Measurements from ENCODE around the gene B3GAT2. TPM values are rescaled to one million over a fixed set of nuclear protein-coding genes. Genes with fewer than 3 reads are reported as not detected.

Gene B3GAT2
- total and polyA plus RNA-seq, 8 donors, result 0.03 to 0.12 (median 0.05) TPM; not detected in 4

DNA sequence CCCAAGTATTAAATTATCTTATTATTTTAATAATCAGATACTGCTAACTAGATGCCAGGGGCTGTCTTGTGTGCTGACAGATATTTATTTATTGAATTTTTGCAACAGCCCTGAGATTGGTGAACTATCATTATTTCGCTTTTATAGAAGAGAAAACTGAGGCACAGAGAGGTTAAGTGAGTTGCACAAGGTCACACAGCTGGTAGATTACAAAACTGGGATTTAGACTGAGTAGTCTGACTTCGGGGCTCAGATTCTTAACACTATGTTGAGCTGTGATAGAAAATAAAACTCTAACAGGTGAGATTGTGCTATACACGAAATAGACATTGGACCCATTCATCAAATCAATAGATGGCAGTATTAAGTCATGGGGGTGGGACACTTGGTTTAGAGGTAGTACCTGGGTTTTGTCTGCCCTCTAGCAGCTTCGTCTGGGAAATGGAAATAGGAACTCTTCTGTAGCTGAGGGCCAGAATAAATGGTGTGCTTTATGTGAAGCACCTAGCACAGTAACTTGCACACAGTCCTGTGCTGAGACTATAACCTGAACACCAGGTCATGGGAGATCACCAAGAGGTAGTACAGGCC is 113.4 kb downstream of the B3GAT2 start:
- H3K4me3 ChIP-seq, result no peak overlapping the region
- no peaks in the 10 kb centered on the region for H3K36me3 ChIP-seq
- DNase-seq (no peak), FAIRE-seq (no peak), ATAC-seq (no peak)
- no peaks in the 10 kb centered on the region for H3K27me3 ChIP-seq
- WGBS, 2 donors, result 87 to 89% methylated on average over 4 of the region's 4 CpGs
- TF ChIP-seq CTCF (IDR thresholded peaks at IDR 0.05), result no peak
- intact Hi-C loops (cut with DNase I), result no loop called here
- H3K9me3 ChIP-seq, result no peaks in the 10 kb centered on the region
- no peaks in the 10 kb centered on the region for H3K4me1 ChIP-seq
- H3K27ac ChIP-seq, result no peak overlapping the region

DNA sequence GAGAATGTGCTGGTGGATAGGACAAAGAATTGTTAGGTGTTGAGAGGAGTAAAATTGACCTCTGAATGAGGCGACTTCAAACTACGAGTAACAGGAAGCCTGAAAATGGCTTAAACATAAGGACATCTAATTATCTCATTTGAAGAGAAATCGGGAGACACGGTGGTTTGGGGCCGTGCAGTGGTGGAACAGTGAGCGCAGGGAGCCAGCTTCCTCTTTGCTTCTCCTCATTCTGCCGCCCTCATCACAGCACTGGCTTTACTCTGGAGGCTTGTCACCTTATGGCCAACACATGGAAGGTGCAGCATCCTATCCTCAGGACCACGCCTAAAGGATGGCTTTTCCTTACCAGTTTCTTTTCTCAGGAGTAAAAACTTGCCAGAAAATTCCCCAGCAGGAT is 114.3 kb downstream of the B3GAT2 start:
- Histone ChIP-seq H3K27me3 (no peaks in the 10 kb centered on the region), H3K36me3 (no peaks in the 10 kb centered on the region), H3K4me1 (no peaks in the 10 kb centered on the region), H3K4me3 (no peak overlapping the region), H3K9me3 (no peaks in the 10 kb centered on the region), H3K27ac (no peak overlapping the region)
- intact Hi-C loops (cut with DNase I), result no loop called here
- no peak for FAIRE-seq
- 94 to 96% methylated on average over 8 of the region's 8 CpGs for WGBS, 2 donors
- DNase-seq, result no peak
- ATAC-seq, result no peak
- no peak for TF ChIP-seq CTCF (IDR thresholded peaks at IDR 0.05)

DNA sequence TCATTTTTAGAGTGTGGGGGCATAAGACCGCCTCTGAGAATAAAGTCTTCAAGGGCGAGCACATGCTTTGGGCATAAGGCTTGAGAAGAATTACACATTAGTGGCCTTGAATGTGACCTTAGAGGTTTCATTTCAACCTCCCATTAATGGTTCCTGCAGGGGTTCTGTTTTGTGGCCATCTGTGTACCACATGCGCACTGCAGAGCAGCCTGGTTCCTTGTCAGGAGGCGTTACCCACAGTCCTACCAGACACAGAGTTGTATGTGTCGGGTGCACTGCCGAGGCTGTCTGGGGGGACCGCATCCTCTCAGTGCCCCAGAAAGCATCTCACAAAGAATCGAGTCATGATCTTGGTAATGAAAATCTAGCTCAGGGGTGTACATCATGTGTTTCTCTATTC is 115.7 kb downstream of the B3GAT2 start:
- Histone ChIP-seq H3K4me1 (no peaks in the 10 kb centered on the region), H3K36me3 (no peaks in the 10 kb centered on the region), H3K4me3 (no peak overlapping the region), H3K27me3 (no peaks in the 10 kb centered on the region), H3K27ac (no peak overlapping the region), H3K9me3 (no peaks in the 10 kb centered on the region)
- no peak for ATAC-seq
- TF ChIP-seq CTCF (IDR thresholded peaks at IDR 0.05), result no peak
- WGBS, 2 donors, result 98% methylated on average over 8 of the region's 8 CpGs
- FAIRE-seq, result no peak
- DNase-seq, result no peak
- intact Hi-C loops (cut with DNase I), result no loop called here

- no peak for DNase-seq
- Histone ChIP-seq H3K27ac (no peak overlapping the region), H3K36me3 (no peaks in the 10 kb centered on the region), H3K9me3 (no peaks in the 10 kb centered on the region), H3K27me3 (no peaks in the 10 kb centered on the region), H3K4me3 (no peak overlapping the region), H3K4me1 (no peaks in the 10 kb centered on the region)
- no peak for ATAC-seq
- TF ChIP-seq CTCF (IDR thresholded peaks at IDR 0.05), result no peak
- 94 to 95% methylated on average over 7 of the region's 7 CpGs for WGBS, 2 donors
- no peak for FAIRE-seq
- intact Hi-C loops (cut with DNase I), result no loop called here
Measured at GRCh38 chr6:70839286-70840266, 117.3 kb downstream of the B3GAT2 start.

GRCh38 chr6:70838907-70839285 is 118.0 kb downstream of the B3GAT2 start:
- WGBS, 2 donors, result 53 to 65% methylated on average over 2 of the region's 2 CpGs
- H3K27me3 ChIP-seq, result no peaks in the 10 kb centered on the region
- H3K9me3 ChIP-seq, result no peaks in the 10 kb centered on the region
- H3K4me3 ChIP-seq, result no peak overlapping the region
- H3K36me3 ChIP-seq, result no peaks in the 10 kb centered on the region
- no peak overlapping the region for H3K27ac ChIP-seq
- no peak for TF ChIP-seq CTCF (IDR thresholded peaks at IDR 0.05)
- FAIRE-seq, result no peak
- DNase-seq, result no peak
- no peaks in the 10 kb centered on the region for H3K4me1 ChIP-seq
- ATAC-seq, result no peak
- intact Hi-C loops (cut with DNase I), result no loop called here
